ENCODE data around the gene LIN7C. TPM values are rescaled to one million over a fixed set of nuclear protein-coding genes. Genes with fewer than 3 reads are reported as not detected.

LIN7C gene
- polyA plus RNA-seq, 1 donor (not counting 4 experiments of a cell fraction or from before 2014, with no cell fraction given): 23.0 TPM

GRCh38 chr11:27497911-27498310 lies 8.7 kb downstream of the LIN7C start:
- FAIRE-seq (no peak), DNase-seq (ENCODE audit: low read depth, low spot score) (no peak)
- TF ChIP-seq EZH2 (IDR thresholded peaks at IDR 0.05; ENCODE audit: low read length) (no peak), CTCF (optimal IDR thresholded peaks at IDR 0.05 in 1 of 3, IDR thresholded peaks at IDR 0.05 in 1 of 3, conservative IDR thresholded peaks at IDR 0.05 in 1 of 3; ENCODE audit: extremely low read depth in 1 of 3, insufficient read depth in 2 of 3, low read length in 3 of 3) (no peak)
- peaks cover 8 to 28% of the 10 kb centered on the region in 2 experiments for H3K36me3 ChIP-seq (ENCODE audit: control insufficient read depth in 2 of 2, extremely low read depth in 1 of 2, insufficient read depth in 2 of 2, low read length in 2 of 2)
- H3K9me1 ChIP-seq (ENCODE audit: control insufficient read depth, extremely low read depth, insufficient read depth, low read length): no peaks in the 10 kb centered on the region
- H3K27me3 ChIP-seq (ENCODE audit: control insufficient read depth, extremely low read depth, insufficient read depth, low read length): no peaks in the 10 kb centered on the region
- no peak overlapping the region for H3K4me3 ChIP-seq (ENCODE audit: control insufficient read depth in 2 of 3, extremely low read depth in 1 of 3, insufficient read depth in 2 of 3, low read depth in 1 of 3, low read length in 3 of 3)
- no peaks in the 10 kb centered on the region for H4K20me1 ChIP-seq (ENCODE audit: control insufficient read depth, extremely low read depth, insufficient read depth, low read length)
- H3K79me2 ChIP-seq (ENCODE audit: control insufficient read depth, insufficient read depth, low read length): peaks cover 32% of the 10 kb centered on the region
- no peak overlapping the region for H3K9ac ChIP-seq (ENCODE audit: control insufficient read depth, extremely low read depth, insufficient read depth, low read length)
- no peaks in the 10 kb centered on the region for H3K4me1 ChIP-seq (ENCODE audit: control insufficient read depth, extremely low read depth, insufficient read depth, low read length)
- no peak overlapping the region for H2AFZ ChIP-seq (ENCODE audit: control insufficient read depth, low read length)
- no peaks in the 10 kb centered on the region for H3K9me3 ChIP-seq (ENCODE audit: control insufficient read depth, low read depth, low read length)
- no peak overlapping the region for H3K4me2 ChIP-seq (ENCODE audit: control insufficient read depth, extremely low read depth, insufficient read depth, low read depth, low read length)
- H3K27ac ChIP-seq (ENCODE audit: control insufficient read depth, insufficient read depth, low read length): no peak overlapping the region
- dilution Hi-C loops (cut with MboI; ENCODE audit: extremely low pct_ligation_motif_present, low sequenced_read_pairs): loop anchor here (25.0 kb wide), 1 partner anchor 311 kb away; no protein-coding TSS in a partner anchor

- peaks cover 10 to 28% of the 10 kb centered on the region in 2 experiments for H3K36me3 ChIP-seq (ENCODE audit: control insufficient read depth in 2 of 2, extremely low read depth in 1 of 2, insufficient read depth in 2 of 2, low read length in 2 of 2)
- H3K79me2 ChIP-seq (ENCODE audit: control insufficient read depth, insufficient read depth, low read length): peaks cover 27% of the 10 kb centered on the region
Measured at GRCh38 chr11:27497284-27497866, 9.2 kb downstream of the LIN7C start.

More at GRCh38 chr11:27497284-27497866, 9.2 kb downstream of the LIN7C start:
- H3K9ac ChIP-seq (ENCODE audit: control insufficient read depth, extremely low read depth, insufficient read depth, low read length): no peak overlapping the region
- H4K20me1 ChIP-seq (ENCODE audit: control insufficient read depth, extremely low read depth, insufficient read depth, low read length): no peaks in the 10 kb centered on the region
- TF ChIP-seq CTCF (optimal IDR thresholded peaks at IDR 0.05 in 1 of 3, IDR thresholded peaks at IDR 0.05 in 1 of 3, conservative IDR thresholded peaks at IDR 0.05 in 1 of 3; ENCODE audit: extremely low read depth in 1 of 3, insufficient read depth in 2 of 3, low read length in 3 of 3): peak in 2 of 3 experiments; percentile 19 to 47
- no peak for TF ChIP-seq EZH2 (IDR thresholded peaks at IDR 0.05; ENCODE audit: low read length)
- no peak overlapping the region for H3K4me2 ChIP-seq (ENCODE audit: control insufficient read depth, extremely low read depth, insufficient read depth, low read depth, low read length)
- DNase-seq (ENCODE audit: low read depth, low spot score): no peak
- no peak overlapping the region for H3K4me3 ChIP-seq (ENCODE audit: control insufficient read depth in 2 of 3, extremely low read depth in 1 of 3, insufficient read depth in 2 of 3, low read depth in 1 of 3, low read length in 3 of 3)
- no peak for FAIRE-seq
- H3K27ac ChIP-seq (ENCODE audit: control insufficient read depth, insufficient read depth, low read length): no peak overlapping the region
- H2AFZ ChIP-seq (ENCODE audit: control insufficient read depth, low read length): no peak overlapping the region
- H3K9me3 ChIP-seq (ENCODE audit: control insufficient read depth, low read depth, low read length): no peaks in the 10 kb centered on the region
- H3K27me3 ChIP-seq (ENCODE audit: control insufficient read depth, extremely low read depth, insufficient read depth, low read length): no peaks in the 10 kb centered on the region
- dilution Hi-C loops (cut with MboI; ENCODE audit: extremely low pct_ligation_motif_present, low sequenced_read_pairs): loop anchor here (25.0 kb wide), 1 partner anchor 310 kb away; no protein-coding TSS in a partner anchor
- H3K4me1 ChIP-seq (ENCODE audit: control insufficient read depth, extremely low read depth, insufficient read depth, low read length): no peaks in the 10 kb centered on the region
- H3K9me1 ChIP-seq (ENCODE audit: control insufficient read depth, extremely low read depth, insufficient read depth, low read length): no peaks in the 10 kb centered on the region

All from keratinocyte (primary cell).